ENCODE data around the gene GADL1.

GRCh38 chr3:30695302-30696061 is 199.0 kb downstream of the GADL1 start:
- TF ChIP-seq POLR2A (IDR thresholded peaks at IDR 0.05) = no peak
- TF ChIP-seq CTCF (IDR thresholded peaks at IDR 0.05) = no peak
